Measurements from ENCODE around the gene COX8C. TPM values are rescaled to one million over a fixed set of nuclear protein-coding genes. Genes with fewer than 3 reads are reported as not detected.
A peak's percentile ranks its signal among the peaks of the same experiment; 100 is the strongest.

COX8C gene
- total and polyA plus RNA-seq, 12 donors, result not detected

GRCh38 chr14:93332397-93332852, 14.6 kb upstream of the COX8C start:
- intact Hi-C loops (cut with DNase I), result loop anchor here in 1 of 2 donors (10.0 kb wide), 1 partner anchor 98 kb away; no protein-coding TSS in a partner anchor
- peaks cover 9 to 28% of the 10 kb centered on the region in 2 donors for H3K4me1 ChIP-seq (replicated peaks in 1 of 2)
- H3K27ac ChIP-seq, result peak overlapping the region; percentile 73 to 99 (median 96)
- H3K4me3 ChIP-seq, result peak overlapping the region; percentile 67 to 94 (median 88)
- peaks cover 0 to 3% (median 0%) of the 10 kb centered on the region in 3 donors for H3K9me3 ChIP-seq (replicated peaks in 1 of 3)
- H3K27me3 ChIP-seq, result no peaks in the 10 kb centered on the region
- TF ChIP-seq CTCF (IDR thresholded peaks at IDR 0.05), result no peak
- TF ChIP-seq POLR2A (IDR thresholded peaks at IDR 0.05), result peak; percentile 42 to 71
- DNase-seq, result peak; percentile 41 to 74 (median 58)
- no peaks in the 10 kb centered on the region for H3K36me3 ChIP-seq (replicated peaks in 1 of 2)
- WGBS, 4 donors, result 0 to 4% (median 1%) methylated on average over 5 to 61 of the region's 61 CpGs

GRCh38 chr14:93332853-93333630, 13.9 kb upstream of the COX8C start, which contains the start of gene BTBD7:
Gene BTBD7, minus strand, starts transcription at chr14:93333036. Its CDS starts 36,985 bp downstream, at chr14:93296051.
- TF ChIP-seq CTCF (IDR thresholded peaks at IDR 0.05), result peak in 5 of 6 experiments; percentile 30 to 61 (median 37)
- peak; percentile 2 to 81 for TF ChIP-seq POLR2A (IDR thresholded peaks at IDR 0.05)
- peaks cover 9 to 28% of the 10 kb centered on the region in 2 donors for H3K4me1 ChIP-seq (replicated peaks in 1 of 2)
- DNase-seq, result peak; percentile 94 to 97 (median 97)
- intact Hi-C loops (cut with DNase I), result loop anchor here in 1 of 2 donors (10.0 kb wide), 1 partner anchor 98 kb away; no protein-coding TSS in a partner anchor
- peak within 1 kb of the TSS; percentile 73 to 99 (median 96) for H3K27ac ChIP-seq
- WGBS, 4 donors, result 0% methylated on average over 32 to 74 of the region's 74 CpGs
- no peaks in the 10 kb centered on the region for H3K27me3 ChIP-seq
- no peaks in the 10 kb centered on the region for H3K36me3 ChIP-seq (replicated peaks in 1 of 2)
- H3K9me3 ChIP-seq (replicated peaks in 1 of 3), result peaks cover 0 to 3% (median 0%) of the 10 kb centered on the region in 3 donors
- H3K4me3 ChIP-seq, result peak within 1 kb of the TSS; percentile 67 to 94 (median 88)

- 5 to 13% (median 6%) methylated on average over 7 of the region's 7 CpGs for WGBS, 4 donors
- intact Hi-C loops (cut with DNase I), result loop anchor here in 1 of 2 donors (10.0 kb wide), 1 partner anchor 99 kb away; no protein-coding TSS in a partner anchor
Observed at GRCh38 chr14:93333631-93334103, 13.3 kb upstream of the COX8C start.

More at GRCh38 chr14:93333631-93334103, 13.3 kb upstream of the COX8C start:
- no peak for TF ChIP-seq POLR2A (IDR thresholded peaks at IDR 0.05)
- TF ChIP-seq CTCF (IDR thresholded peaks at IDR 0.05), result no peak
- Histone ChIP-seq H3K4me1 (replicated peaks in 1 of 2) (peaks cover 9 to 28% of the 10 kb centered on the region in 2 donors), H3K27ac (peak overlapping the region; percentile 59 to 99 (median 96)), H3K9me3 (replicated peaks in 1 of 3) (peaks cover 0 to 3% (median 0%) of the 10 kb centered on the region in 3 donors), H3K27me3 (no peaks in the 10 kb centered on the region), H3K36me3 (replicated peaks in 1 of 2) (no peaks in the 10 kb centered on the region), H3K4me3 (peak overlapping the region in 3 of 4 donors; percentile 21 to 94 (median 66))
- no peak for DNase-seq
